Measurements from ENCODE around the gene ZDHHC9. TPM values are rescaled to one million over a fixed set of nuclear protein-coding genes. Genes with fewer than 3 reads are reported as not detected.

Gene ZDHHC9
- total and polyA plus RNA-seq, 2 donors (not counting 1 experiment from before 2014, with no cell fraction given): 1.3 to 6.1 TPM

GRCh38 chrX:129760981-129761380 is 82.7 kb downstream of the ZDHHC9 start:
- ATAC-seq (ENCODE audit: low read depth) (no peak), DNase-seq (no peak)
- H3K4me3 ChIP-seq (ENCODE audit: control extremely low read depth in 1 of 5, extremely low read depth in 1 of 5, insufficient read depth in 1 of 5, low read depth in 2 of 5, low read length in 4 of 5): no peak overlapping the region
- TF ChIP-seq EZH2 (IDR thresholded peaks at IDR 0.05; ENCODE audit: borderline replicate concordance, insufficient read depth, low read depth, low read length, poor library complexity, severe bottlenecking) (no peak), CTCF (IDR thresholded peaks at IDR 0.05) (no peak)
- H3K27me3 ChIP-seq (replicated peaks in 1 of 4; ENCODE audit: control extremely low read depth in 1 of 4, control insufficient read depth in 3 of 4, insufficient read depth in 4 of 4, low read length in 3 of 4): no peaks in the 10 kb centered on the region
- H3K9ac ChIP-seq (ENCODE audit: low read length): no peak overlapping the region
- POLR2A ChIA-PET: interaction anchor here (1.9 kb wide), 1 partner anchor 12 kb away, joined by 9 read pairs; no protein-coding TSS in a partner anchor
- Mint-ChIP-seq H3K27me3 (no peaks in the 10 kb centered on the region), H3K4me3 (no peak overlapping the region), H3K9me3 (ENCODE audit: insufficient read depth) (no peaks in the 10 kb centered on the region), H3K27ac (no peak overlapping the region), H3K4me1 (peaks cover 40% of the 10 kb centered on the region)
- H3K27ac ChIP-seq (ENCODE audit: low read length in 2 of 2): no peak overlapping the region
- CTCF ChIA-PET: interaction anchor here (1.6 kb wide), 1 partner anchor 62 kb away, joined by 5 read pairs; no protein-coding TSS in a partner anchor
- H3K36me3 ChIP-seq (replicated peaks in 1 of 2; ENCODE audit: control extremely low read depth in 1 of 2, control insufficient read depth in 1 of 2, extremely low read depth in 1 of 2, insufficient read depth in 2 of 2, low read length in 1 of 2): no peaks in the 10 kb centered on the region
- H4K20me1 ChIP-seq (ENCODE audit: control insufficient read depth, insufficient read depth, low read length, poor library complexity, severe bottlenecking): no peaks in the 10 kb centered on the region
- WGBS (ENCODE audit: insufficient coverage): no CpG with 5 or more reads among the region's 6 CpGs
- no peak overlapping the region for H2AFZ ChIP-seq (ENCODE audit: insufficient read depth, low read depth, low read length, poor library complexity, severe bottlenecking)
- H3K79me2 ChIP-seq (ENCODE audit: control insufficient read depth, insufficient read depth, low read length): no peaks in the 10 kb centered on the region
- H3K9me3 ChIP-seq (ENCODE audit: control extremely low read depth in 1 of 3, control insufficient read depth in 2 of 3, insufficient read depth in 1 of 3, low read length in 2 of 3): no peaks in the 10 kb centered on the region
- intact Hi-C loops (cut with micrococcal nuclease): no loop called here
- H3K4me2 ChIP-seq (replicated peaks; ENCODE audit: low read depth, low read length, poor library complexity, severe bottlenecking): no peak overlapping the region
- peaks cover 43 to 45% of the 10 kb centered on the region in 2 donors for H3K4me1 ChIP-seq (ENCODE audit: control insufficient read depth in 2 of 2, insufficient read depth in 2 of 2, low read length in 2 of 2)

GRCh38 chrX:129760155-129760554 is 83.5 kb downstream of the ZDHHC9 start:
- Mint-ChIP-seq H3K27me3 (no peaks in the 10 kb centered on the region), H3K27ac (peak overlapping the region; percentile 92), H3K4me1 (peaks cover 44% of the 10 kb centered on the region), H3K4me3 (no peak overlapping the region), H3K9me3 (ENCODE audit: insufficient read depth) (no peaks in the 10 kb centered on the region)
- no peak overlapping the region for H3K9ac ChIP-seq (ENCODE audit: low read length)
- no peaks in the 10 kb centered on the region for H4K20me1 ChIP-seq (ENCODE audit: control insufficient read depth, insufficient read depth, low read length, poor library complexity, severe bottlenecking)
- CTCF ChIA-PET: interaction anchor here (1.3 to 2.9 kb wide), 4 partner anchors 13 to 63 kb away, joined by 3 to 16 read pairs (median 5); partner anchors contain the start of gene SASH3
- intact Hi-C loops (cut with micrococcal nuclease): no loop called here
- H3K27me3 ChIP-seq (replicated peaks in 1 of 4; ENCODE audit: control extremely low read depth in 1 of 4, control insufficient read depth in 3 of 4, insufficient read depth in 4 of 4, low read length in 3 of 4): no peaks in the 10 kb centered on the region
- 47% methylated on average over 4 of the region's 9 CpGs for WGBS (ENCODE audit: insufficient coverage)
- no peak for ATAC-seq (ENCODE audit: low read depth)
- H3K4me1 ChIP-seq (ENCODE audit: control insufficient read depth in 2 of 2, insufficient read depth in 2 of 2, low read length in 2 of 2): peaks cover 50 to 53% of the 10 kb centered on the region in 2 donors
- peak overlapping the region; percentile 11 to 55 for H3K27ac ChIP-seq (ENCODE audit: low read length in 2 of 2)
- peak; percentile 12 for DNase-seq
- no peak overlapping the region for H3K4me3 ChIP-seq (ENCODE audit: control extremely low read depth in 1 of 5, extremely low read depth in 1 of 5, insufficient read depth in 1 of 5, low read depth in 2 of 5, low read length in 4 of 5)
- no peaks in the 10 kb centered on the region for H3K36me3 ChIP-seq (replicated peaks in 1 of 2; ENCODE audit: control extremely low read depth in 1 of 2, control insufficient read depth in 1 of 2, extremely low read depth in 1 of 2, insufficient read depth in 2 of 2, low read length in 1 of 2)
- POLR2A ChIA-PET: interaction anchor here (0.7 to 3.6 kb wide), 4 partner anchors 9 to 26 kb away, joined by 3 to 22 read pairs (median 8); partner anchors contain the start of gene SASH3
- H3K4me2 ChIP-seq (replicated peaks; ENCODE audit: low read depth, low read length, poor library complexity, severe bottlenecking): peak overlapping the region; percentile 21
- no peaks in the 10 kb centered on the region for H3K79me2 ChIP-seq (ENCODE audit: control insufficient read depth, insufficient read depth, low read length)
- H3K9me3 ChIP-seq (ENCODE audit: control extremely low read depth in 1 of 3, control insufficient read depth in 2 of 3, insufficient read depth in 1 of 3, low read length in 2 of 3): no peaks in the 10 kb centered on the region
- peak overlapping the region; percentile 5 for H2AFZ ChIP-seq (ENCODE audit: insufficient read depth, low read depth, low read length, poor library complexity, severe bottlenecking)
- TF ChIP-seq CTCF (IDR thresholded peaks at IDR 0.05): no peak
- no peak for TF ChIP-seq EZH2 (IDR thresholded peaks at IDR 0.05; ENCODE audit: borderline replicate concordance, insufficient read depth, low read depth, low read length, poor library complexity, severe bottlenecking)
